ENCODE measurements around the gene TYMP. TPM values are rescaled to one million over a fixed set of nuclear protein-coding genes. Genes with fewer than 3 reads are reported as not detected.

Gene TYMP
- total RNA-seq, 2 experiments from 2014 or later, result 75.7 to 76.8 TPM

- Mint-ChIP-seq H3K27ac (no peak overlapping the region), H3K27me3 (no peaks in the 10 kb centered on the region), H3K9me3 (no peaks in the 10 kb centered on the region), H3K4me1 (no peaks in the 10 kb centered on the region), H3K36me3 (peaks cover 8% of the 10 kb centered on the region), H3K4me3 (no peak overlapping the region)
- no peak for DNase-seq
These were observed 40.2 kb upstream of the TYMP start for GRCh38 chr22:50569896-50570535.

GRCh38 chr22:50569041-50569459 is 39.2 kb upstream of the TYMP start:
- Mint-ChIP-seq H3K9me3 (no peaks in the 10 kb centered on the region), H3K4me3 (no peak overlapping the region), H3K4me1 (no peaks in the 10 kb centered on the region), H3K27ac (no peak overlapping the region), H3K27me3 (no peaks in the 10 kb centered on the region), H3K36me3 (peaks cover 8% of the 10 kb centered on the region)
- no peak for DNase-seq

GRCh38 chr22:50568626-50569025 is 38.8 kb upstream of the TYMP start:
- H3K27me3 Mint-ChIP-seq, result no peaks in the 10 kb centered on the region
- no peak for DNase-seq
- H3K36me3 Mint-ChIP-seq, result peaks cover 6% of the 10 kb centered on the region
- H3K4me3 Mint-ChIP-seq, result no peak overlapping the region
- no peak overlapping the region for H3K27ac Mint-ChIP-seq
- H3K4me1 Mint-ChIP-seq, result peaks cover 2% of the 10 kb centered on the region
- H3K9me3 Mint-ChIP-seq, result no peaks in the 10 kb centered on the region

- Mint-ChIP-seq H3K27me3 (peaks cover 3% of the 10 kb centered on the region), H3K4me3 (no peak overlapping the region), H3K36me3 (peaks cover 6% of the 10 kb centered on the region), H3K4me1 (peaks cover 7% of the 10 kb centered on the region), H3K27ac (no peak overlapping the region), H3K9me3 (no peaks in the 10 kb centered on the region)
- DNase-seq, result no peak
These were observed 38.0 kb upstream of the TYMP start for GRCh38 chr22:50567721-50568252.

GRCh38 chr22:50564289-50564688 is 34.5 kb upstream of the TYMP start:
- Mint-ChIP-seq H3K4me3 (no peak overlapping the region), H3K36me3 (peaks cover 4% of the 10 kb centered on the region)

GRCh38 chr22:50563413-50564160 is 33.8 kb upstream of the TYMP start:
- H3K36me3 Mint-ChIP-seq, result peaks cover 4% of the 10 kb centered on the region
- H3K27me3 Mint-ChIP-seq, result peaks cover 3% of the 10 kb centered on the region
- no peaks in the 10 kb centered on the region for H3K9me3 Mint-ChIP-seq
- H3K27ac Mint-ChIP-seq, result peak overlapping the region; percentile 52
- DNase-seq, result no peak
- H3K4me1 Mint-ChIP-seq, result peaks cover 11% of the 10 kb centered on the region
- peak overlapping the region; percentile 91 for H3K4me3 Mint-ChIP-seq

More at GRCh38 chr22:50564289-50564688, 34.5 kb upstream of the TYMP start:
- peaks cover 11% of the 10 kb centered on the region for H3K4me1 Mint-ChIP-seq
- H3K9me3 Mint-ChIP-seq, result no peaks in the 10 kb centered on the region
- DNase-seq, result no peak
- no peak overlapping the region for H3K27ac Mint-ChIP-seq
- H3K27me3 Mint-ChIP-seq, result peaks cover 3% of the 10 kb centered on the region

GRCh38 chr22:50562523-50563412 is 33.0 kb upstream of the TYMP start, which contains the start of gene SYCE3:
Gene SYCE3, minus strand, starts transcription at chr22:50562919. Its CDS starts 6,514 bp downstream, at chr22:50556405.
- peaks cover 1% of the 10 kb centered on the region for H3K36me3 Mint-ChIP-seq
- peak; percentile 98 for DNase-seq
- H3K9me3 Mint-ChIP-seq, result no peaks in the 10 kb centered on the region
- peaks cover 11% of the 10 kb centered on the region for H3K4me1 Mint-ChIP-seq
- H3K27ac Mint-ChIP-seq, result peak within 1 kb of the TSS; percentile 71
- peak within 1 kb of the TSS; percentile 91 for H3K4me3 Mint-ChIP-seq
- H3K27me3 Mint-ChIP-seq, result peaks cover 3% of the 10 kb centered on the region

- no peaks in the 10 kb centered on the region for H3K9me3 Mint-ChIP-seq
- peaks cover 11% of the 10 kb centered on the region for H3K4me1 Mint-ChIP-seq
- H3K27me3 Mint-ChIP-seq, result peaks cover 3% of the 10 kb centered on the region
- peak overlapping the region; percentile 5 for H3K27ac Mint-ChIP-seq
- no peak for DNase-seq
- H3K4me3 Mint-ChIP-seq, result peak overlapping the region; percentile 6
- H3K36me3 Mint-ChIP-seq, result no peaks in the 10 kb centered on the region
These were observed 31.9 kb upstream of the TYMP start for GRCh38 chr22:50561401-50562358.

- H3K27me3 Mint-ChIP-seq, result peaks cover 3% of the 10 kb centered on the region
- no peak overlapping the region for H3K27ac Mint-ChIP-seq
- H3K9me3 Mint-ChIP-seq, result no peaks in the 10 kb centered on the region
- no peak for DNase-seq
- H3K36me3 Mint-ChIP-seq, result no peaks in the 10 kb centered on the region
- no peak overlapping the region for H3K4me3 Mint-ChIP-seq
- peaks cover 11% of the 10 kb centered on the region for H3K4me1 Mint-ChIP-seq
These were observed 30.2 kb upstream of the TYMP start for GRCh38 chr22:50560034-50560433.

- peaks cover 3% of the 10 kb centered on the region for H3K4me1 Mint-ChIP-seq
- no peak overlapping the region for H3K27ac Mint-ChIP-seq
- no peak overlapping the region for H3K4me3 Mint-ChIP-seq
- H3K27me3 Mint-ChIP-seq, result no peaks in the 10 kb centered on the region
- no peaks in the 10 kb centered on the region for H3K9me3 Mint-ChIP-seq
- no peak for DNase-seq
- H3K36me3 Mint-ChIP-seq, result no peaks in the 10 kb centered on the region
These were observed 26.9 kb upstream of the TYMP start for GRCh38 chr22:50556703-50557102.

- H3K4me3 Mint-ChIP-seq, result no peak overlapping the region
- H3K4me1 Mint-ChIP-seq, result peaks cover 11% of the 10 kb centered on the region
- peaks cover 11% of the 10 kb centered on the region for H3K36me3 Mint-ChIP-seq
- DNase-seq, result no peak
- no peaks in the 10 kb centered on the region for H3K27me3 Mint-ChIP-seq
- no peaks in the 10 kb centered on the region for H3K9me3 Mint-ChIP-seq
- H3K27ac Mint-ChIP-seq, result no peak overlapping the region
These were observed 23.5 kb upstream of the TYMP start for GRCh38 chr22:50553310-50553709.

GRCh38 chr22:50551160-50551752 is 21.4 kb upstream of the TYMP start:
- Mint-ChIP-seq H3K27ac (no peak overlapping the region), H3K36me3 (peaks cover 11% of the 10 kb centered on the region), H3K4me3 (no peak overlapping the region), H3K9me3 (no peaks in the 10 kb centered on the region), H3K4me1 (peaks cover 15% of the 10 kb centered on the region), H3K27me3 (no peaks in the 10 kb centered on the region)
- DNase-seq, result no peak

GRCh38 chr22:50550395-50550794 is 20.6 kb upstream of the TYMP start:
- peak overlapping the region; percentile 82 for H3K4me3 Mint-ChIP-seq
- no peaks in the 10 kb centered on the region for H3K9me3 Mint-ChIP-seq
- peaks cover 11% of the 10 kb centered on the region for H3K36me3 Mint-ChIP-seq
- no peaks in the 10 kb centered on the region for H3K27me3 Mint-ChIP-seq
- peaks cover 23% of the 10 kb centered on the region for H3K4me1 Mint-ChIP-seq
- H3K27ac Mint-ChIP-seq, result peak overlapping the region; percentile 68
- DNase-seq, result no peak
